SU-DHL-6 (cell line): ENCODE measurements around the gene PPFIBP1.

Experiments
- CTCF ChIP-seq: fragments of 200-600 bp; sonication (generic); IDR thresholded peaks from one replicate; pipeline ENCODE4 v1.5.1; 2017; ENCODE audit warnings: antibody characterized with exemption, mild to moderate bottlenecking, low read length, moderate library complexity; ENCODE audit not compliant: insufficient read depth, poor library complexity, severe bottlenecking
- EZH2phosphoT487 ChIP-seq: fragments of 200-600 bp; sonication (generic), shearing (Covaris generic); conservative IDR thresholded peaks from 2 replicates; pipeline ENCODE4 v1.6.1; 2018; ENCODE audit warnings: mild to moderate bottlenecking, antibody characterized with exemption, low read length, moderate library complexity, mixed read lengths

GRCh38 chr12:27610374-27610773, 86.4 kb downstream of the PPFIBP1 start:
- no peak for TF ChIP-seq CTCF
- TF ChIP-seq EZH2phosphoT487 = no peak
